Glutamatergic neuron (in vitro differentiated cells): ENCODE measurements around the gene OGFOD3. TPM values are rescaled to one million over a fixed set of nuclear protein-coding genes. Genes with fewer than 3 reads are reported as not detected.
"Not testable (repeated sequence)": the region's sequence is repeated elsewhere in the genome, so short reads cannot be mapped to it uniquely, and the experiment has no call there.

Experiments
- DNase-seq: peaks from one replicate; pipeline ENCODE4 v3.0.0; 2022
- H3K27ac Mint-ChIP-seq: one replicate; pipeline ENCODE4 v1.8.0; 2020; ENCODE audit warnings: mild to moderate bottlenecking, mixed read lengths, inconsistent platforms; ENCODE audit not compliant: unreplicated experiment
- H3K27me3 Mint-ChIP-seq: one replicate; pipeline ENCODE4 v1.8.0; 2020; ENCODE audit warnings: mild to moderate bottlenecking, moderate library complexity, mixed read lengths, inconsistent platforms; ENCODE audit not compliant: unreplicated experiment
- H3K36me3 Mint-ChIP-seq: one replicate; pipeline ENCODE4 v1.8.0; 2020; ENCODE audit warnings: mild to moderate bottlenecking, mixed read lengths, inconsistent platforms; ENCODE audit not compliant: unreplicated experiment
- H3K4me1 Mint-ChIP-seq: one replicate; pipeline ENCODE4 v1.8.0; 2020; ENCODE audit warnings: mild to moderate bottlenecking, low read depth, mixed read lengths, inconsistent platforms; ENCODE audit not compliant: unreplicated experiment
- H3K4me3 Mint-ChIP-seq: one replicate; pipeline ENCODE4 v1.8.0; 2020; ENCODE audit warnings: mild to moderate bottlenecking, mixed read lengths, inconsistent platforms; ENCODE audit not compliant: unreplicated experiment
- H3K9me3 Mint-ChIP-seq: one replicate; pipeline ENCODE4 v1.8.0; 2020; ENCODE audit warnings: mild to moderate bottlenecking, moderate library complexity, mixed read lengths, inconsistent platforms; ENCODE audit not compliant: unreplicated experiment
- total RNA-seq: library from RNA; stranded (reverse); fragmentation: NEBNext Ultra II Directional; extraction: Animal tissue kit (Norgen Biotek cat#: 25700); gene quantifications from one replicate; pipeline ENCODE4 v1.2.1, GENCODE V29; 2021; ENCODE audit not compliant: unreplicated experiment
- TF ChIP-seq, protein P1 (sequence below): fragments of 200-600 bp; sonication (generic); IDR thresholded peaks from one replicate; pipeline ENCODE4 v1.5.0; 2021; ENCODE audit not compliant: partially characterized antibody, unreplicated experiment

The OGFOD3 gene
- total RNA-seq, 1 donor from 2014 or later, result 23.0 TPM

DNA sequence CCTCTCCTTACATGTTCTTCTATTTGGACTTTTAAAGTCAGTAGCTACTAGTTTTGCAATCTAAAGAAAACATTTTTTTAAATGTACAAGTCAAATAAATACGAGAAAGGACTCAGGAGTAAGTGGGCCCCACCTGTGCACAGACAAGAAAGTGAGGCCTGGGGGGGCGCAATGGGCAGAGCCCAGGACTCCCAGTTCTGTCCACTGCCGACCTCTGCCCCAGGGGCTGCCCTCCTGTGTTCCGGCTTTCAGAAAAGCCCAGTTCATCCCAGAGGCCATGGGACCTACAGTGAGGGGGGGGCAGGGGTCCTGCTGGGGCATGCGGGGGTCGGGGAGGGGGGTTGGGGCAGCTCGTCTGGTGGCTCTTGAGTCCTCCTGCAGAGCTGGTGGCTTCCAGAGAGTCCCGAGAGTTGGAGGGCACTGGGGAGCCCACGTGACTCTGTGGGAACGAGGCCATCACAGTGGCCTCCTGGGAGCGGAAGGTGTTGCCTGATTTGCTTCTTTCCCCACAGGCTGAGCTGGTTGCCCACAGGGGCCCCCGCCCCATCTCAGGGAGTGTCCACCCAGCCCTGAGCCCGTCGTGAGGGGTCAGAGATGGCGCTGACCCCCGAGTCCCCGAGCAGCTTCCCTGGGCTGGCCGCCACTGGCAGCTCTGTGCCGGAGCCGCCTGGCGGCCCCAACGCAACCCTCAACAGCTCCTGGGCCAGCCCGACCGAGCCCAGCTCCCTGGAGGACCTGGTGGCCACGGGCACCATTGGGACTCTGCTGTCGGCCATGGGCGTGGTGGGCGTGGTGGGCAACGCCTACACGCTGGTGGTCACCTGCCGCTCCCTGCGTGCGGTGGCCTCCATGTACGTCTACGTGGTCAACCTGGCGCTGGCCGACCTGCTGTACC lies 44.4 kb downstream of the OGFOD3 start:
- H3K36me3 Mint-ChIP-seq, result no peaks in the 10 kb centered on the region
- no peak for DNase-seq
- peak overlapping the region; percentile 82 for H3K4me3 Mint-ChIP-seq
- peaks cover 9% of the 10 kb centered on the region for H3K4me1 Mint-ChIP-seq
- H3K27me3 Mint-ChIP-seq, result peaks cover 13% of the 10 kb centered on the region
- H3K27ac Mint-ChIP-seq, result no peak overlapping the region
- peaks cover 6% of the 10 kb centered on the region for H3K9me3 Mint-ChIP-seq
- TF ChIP-seq, protein P1, sequence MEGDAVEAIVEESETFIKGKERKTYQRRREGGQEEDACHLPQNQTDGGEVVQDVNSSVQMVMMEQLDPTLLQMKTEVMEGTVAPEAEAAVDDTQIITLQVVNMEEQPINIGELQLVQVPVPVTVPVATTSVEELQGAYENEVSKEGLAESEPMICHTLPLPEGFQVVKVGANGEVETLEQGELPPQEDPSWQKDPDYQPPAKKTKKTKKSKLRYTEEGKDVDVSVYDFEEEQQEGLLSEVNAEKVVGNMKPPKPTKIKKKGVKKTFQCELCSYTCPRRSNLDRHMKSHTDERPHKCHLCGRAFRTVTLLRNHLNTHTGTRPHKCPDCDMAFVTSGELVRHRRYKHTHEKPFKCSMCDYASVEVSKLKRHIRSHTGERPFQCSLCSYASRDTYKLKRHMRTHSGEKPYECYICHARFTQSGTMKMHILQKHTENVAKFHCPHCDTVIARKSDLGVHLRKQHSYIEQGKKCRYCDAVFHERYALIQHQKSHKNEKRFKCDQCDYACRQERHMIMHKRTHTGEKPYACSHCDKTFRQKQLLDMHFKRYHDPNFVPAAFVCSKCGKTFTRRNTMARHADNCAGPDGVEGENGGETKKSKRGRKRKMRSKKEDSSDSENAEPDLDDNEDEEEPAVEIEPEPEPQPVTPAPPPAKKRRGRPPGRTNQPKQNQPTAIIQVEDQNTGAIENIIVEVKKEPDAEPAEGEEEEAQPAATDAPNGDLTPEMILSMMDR, result no peak

GRCh38 chr17:82373072-82373452 lies 45.3 kb downstream of the OGFOD3 start:
- not testable (repeated sequence) for DNase-seq, H3K36me3 Mint-ChIP-seq, H3K27ac Mint-ChIP-seq, H3K9me3 Mint-ChIP-seq, H3K4me1 Mint-ChIP-seq
- H3K4me3 Mint-ChIP-seq, result peak overlapping the region; percentile 82
- peaks cover 10% of the 10 kb centered on the region for H3K27me3 Mint-ChIP-seq

- Mint-ChIP-seq H3K4me1 (peaks cover 8% of the 10 kb centered on the region), H3K36me3 (no peaks in the 10 kb centered on the region), H3K4me3 (peak overlapping the region; percentile 82), H3K9me3 (peaks cover 3% of the 10 kb centered on the region), H3K27ac (no peak overlapping the region), H3K27me3 (peaks cover 10% of the 10 kb centered on the region)
- TF ChIP-seq, protein P1, result no peak
- peak; percentile 53 for DNase-seq
These were observed 45.9 kb downstream of the OGFOD3 start for GRCh38 chr17:82372249-82373071.

- peaks cover 3% of the 10 kb centered on the region for H3K9me3 Mint-ChIP-seq
- H3K36me3 Mint-ChIP-seq, result no peaks in the 10 kb centered on the region
- DNase-seq, result peak; percentile 55
- peak within 1 kb of the TSS; percentile 59 for H3K4me3 Mint-ChIP-seq
- peaks cover 10% of the 10 kb centered on the region for H3K27me3 Mint-ChIP-seq
- peaks cover 10% of the 10 kb centered on the region for H3K4me1 Mint-ChIP-seq
- TF ChIP-seq, protein P1, result no peak
- no peak within 1 kb of the TSS for H3K27ac Mint-ChIP-seq
These were observed 46.8 kb downstream of the OGFOD3 start, which contains the start of gene UTS2R for GRCh38 chr17:82371333-82372248. Gene UTS2R (plus strand): TSS chr17:82371765. CDS start chr17:82374325, 2,560 bp downstream.
